Measurements from ENCODE around the gene SHISA5.
"Not testable (repeated sequence)": the region's sequence is repeated elsewhere in the genome, so short reads cannot be mapped to it uniquely, and the experiment has no call there.

The SHISA5 gene

GRCh38 chr3:48504051-48504946 is at the start of gene SHISA5:
TSS of gene SHISA5 (minus strand) at chr3:48504174. CDS start at chr3:48504094, 80 bp downstream.
- DNase-seq, result no peak

- no peak for DNase-seq
Observed at GRCh38 chr3:48553361-48553760, 49.4 kb upstream of the SHISA5 start.

GRCh38 chr3:48552111-48552951 is 48.4 kb upstream of the SHISA5 start:
- DNase-seq, result no peak

GRCh38 chr3:48551651-48552050 is 47.7 kb upstream of the SHISA5 start:
- not testable (repeated sequence) for DNase-seq

- no peak for DNase-seq
Observed at GRCh38 chr3:48548729-48549705, 45.0 kb upstream of the SHISA5 start.

- DNase-seq, result no peak
Observed at GRCh38 chr3:48548126-48548525, 44.2 kb upstream of the SHISA5 start.

- no peak for DNase-seq
Observed at GRCh38 chr3:48546203-48546829, 42.3 kb upstream of the SHISA5 start.

GRCh38 chr3:48544141-48544540 is 40.2 kb upstream of the SHISA5 start:
- no peak for DNase-seq

- no peak for DNase-seq
Observed at GRCh38 chr3:48543271-48543866, 39.4 kb upstream of the SHISA5 start.

- DNase-seq, result no peak
Observed at GRCh38 chr3:48538451-48538850, 34.5 kb upstream of the SHISA5 start.

- no peak for DNase-seq
Observed at GRCh38 chr3:48536785-48537184, 32.8 kb upstream of the SHISA5 start.

GRCh38 chr3:48536116-48536515 is 32.1 kb upstream of the SHISA5 start:
- no peak for DNase-seq

GRCh38 chr3:48535578-48535977 is 31.6 kb upstream of the SHISA5 start:
- no peak for DNase-seq

- DNase-seq, result no peak
Observed at GRCh38 chr3:48532977-48533337, 29.0 kb upstream of the SHISA5 start.

GRCh38 chr3:48532271-48532976 is 28.4 kb upstream of the SHISA5 start:
- no peak for DNase-seq

- DNase-seq, result not testable (repeated sequence)
Observed at GRCh38 chr3:48530701-48531100, 26.7 kb upstream of the SHISA5 start.

GRCh38 chr3:48528754-48529153 is 24.8 kb upstream of the SHISA5 start:
- DNase-seq, result no peak

- DNase-seq, result no peak
Observed at GRCh38 chr3:48528048-48528447, 24.1 kb upstream of the SHISA5 start.

- no peak for DNase-seq
Observed at GRCh38 chr3:48524970-48525369, 21.0 kb upstream of the SHISA5 start.

GRCh38 chr3:48521635-48522034 is 17.7 kb upstream of the SHISA5 start:
- DNase-seq, result no peak

GRCh38 chr3:48519277-48519643 is 15.3 kb upstream of the SHISA5 start:
- no peak for DNase-seq
